Measurements from ENCODE around the gene ACADS.

The ACADS gene

DNA sequence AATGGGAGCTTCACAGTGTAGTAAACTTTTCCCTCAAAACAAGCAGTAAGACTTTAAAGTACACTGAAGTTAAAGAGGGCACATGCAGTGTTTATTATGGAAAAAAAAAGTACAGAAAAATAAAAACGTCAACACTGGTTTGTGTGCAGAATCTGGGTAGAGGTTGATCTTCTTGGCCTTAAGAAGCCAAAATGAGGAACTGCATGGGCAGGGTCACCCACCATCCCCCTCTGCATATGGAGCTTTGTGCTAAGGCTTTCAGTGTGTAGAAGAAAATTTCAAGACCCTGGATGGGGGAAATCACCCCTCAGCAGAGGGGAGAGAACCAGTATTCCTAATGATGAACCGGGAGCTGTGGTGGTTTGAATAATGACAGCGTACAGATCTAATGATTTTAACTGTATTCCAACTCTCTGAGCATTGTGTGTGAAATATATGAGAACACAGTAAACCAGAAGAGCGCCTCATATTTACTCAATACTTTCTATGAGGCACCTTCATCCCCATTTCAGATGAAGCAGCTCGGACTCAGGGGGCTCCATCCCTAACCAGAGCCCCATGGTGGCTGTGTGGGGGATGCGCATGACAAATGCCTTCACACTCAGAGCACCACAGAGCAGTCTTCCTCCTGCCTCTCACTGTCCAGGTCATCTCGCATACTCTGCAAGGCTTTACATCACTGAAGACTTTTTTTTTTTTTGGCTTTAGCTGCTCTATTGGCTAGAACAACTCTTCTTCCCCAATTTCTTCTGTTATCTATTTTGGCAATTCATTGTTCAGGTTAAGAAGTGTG, 33.4 kb downstream of the ACADS start:
- no peak for DNase-seq

DNA sequence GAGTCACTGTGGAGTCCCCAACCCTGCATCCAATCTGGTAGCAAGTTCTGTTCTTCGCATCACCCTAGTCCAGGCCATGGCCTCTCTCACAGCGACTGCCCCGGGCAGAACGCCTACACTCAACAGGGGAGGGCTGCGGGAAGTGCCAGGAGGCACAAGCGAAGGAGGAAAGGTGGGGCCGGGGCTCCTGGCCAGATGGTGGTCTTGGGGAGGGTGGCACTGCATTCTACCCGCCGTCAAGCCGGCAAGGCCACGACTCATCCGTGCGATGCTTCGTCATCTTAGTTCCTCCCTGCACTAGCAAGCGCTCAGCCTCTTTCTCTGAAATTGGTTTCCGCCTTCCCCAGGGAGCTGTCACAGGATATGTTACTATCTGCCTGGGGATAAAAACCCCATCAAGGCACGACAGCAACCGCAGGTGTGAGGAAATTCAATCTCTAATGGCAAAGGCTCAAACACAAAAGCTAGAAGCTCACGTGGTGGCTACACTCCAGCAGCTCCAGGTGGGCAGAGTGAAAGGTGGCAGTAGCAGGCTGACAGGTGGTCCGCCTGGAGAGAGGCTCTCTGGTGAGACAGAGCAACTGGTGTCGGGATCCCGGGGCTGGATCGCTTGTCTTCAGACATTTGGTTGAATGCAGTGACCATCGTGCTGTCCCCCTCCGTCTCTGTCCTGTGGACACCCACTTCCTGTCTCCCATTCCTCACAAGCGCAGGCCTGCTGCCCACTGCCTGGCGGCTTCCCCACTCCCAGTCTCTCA, 34.1 kb downstream of the ACADS start:
- DNase-seq = no peak

DNA sequence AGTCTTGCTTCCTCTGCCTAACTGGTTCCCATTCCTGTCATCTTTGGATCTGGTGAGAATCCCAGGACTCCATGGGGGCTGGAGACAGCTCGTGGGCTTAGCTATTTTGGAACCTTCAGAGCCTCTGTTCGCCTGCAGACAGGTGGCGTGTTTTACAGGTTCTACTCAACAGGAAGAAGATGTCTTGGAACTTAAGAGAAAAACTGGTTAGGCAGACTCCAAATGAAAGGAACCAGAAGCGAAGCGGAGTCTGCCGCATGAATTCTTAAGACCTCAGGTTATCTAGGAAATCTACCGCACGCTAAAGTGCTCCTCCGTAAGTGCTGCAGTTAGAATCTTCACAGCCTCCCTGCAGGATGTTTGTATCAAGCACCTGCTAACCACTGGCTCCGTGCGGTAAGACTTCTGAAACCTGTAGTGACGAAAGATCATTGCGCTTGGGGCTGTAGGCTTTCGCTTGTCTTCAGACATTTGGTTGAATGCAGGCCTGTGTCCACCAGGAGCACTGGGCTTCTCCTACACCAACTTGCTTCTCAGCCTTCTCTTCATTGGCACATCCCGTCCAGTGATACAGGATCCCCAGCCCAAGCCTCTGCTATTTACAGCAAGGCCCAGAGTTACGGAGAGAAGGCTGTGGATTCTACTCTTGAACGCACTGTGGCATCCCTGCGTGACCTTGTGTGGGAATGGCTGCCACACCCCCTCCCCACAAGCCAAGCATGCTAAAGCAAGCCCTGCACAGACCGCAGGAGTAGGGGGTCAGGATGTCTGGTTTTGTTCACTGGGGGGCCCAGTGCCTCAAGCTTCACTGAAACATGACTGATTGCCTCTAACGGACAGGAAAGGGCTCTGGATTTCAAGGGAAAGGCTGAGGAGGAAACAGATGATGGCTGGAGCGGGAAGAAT, 35.0 kb downstream of the ACADS start:
- DNase-seq = no peak

DNA sequence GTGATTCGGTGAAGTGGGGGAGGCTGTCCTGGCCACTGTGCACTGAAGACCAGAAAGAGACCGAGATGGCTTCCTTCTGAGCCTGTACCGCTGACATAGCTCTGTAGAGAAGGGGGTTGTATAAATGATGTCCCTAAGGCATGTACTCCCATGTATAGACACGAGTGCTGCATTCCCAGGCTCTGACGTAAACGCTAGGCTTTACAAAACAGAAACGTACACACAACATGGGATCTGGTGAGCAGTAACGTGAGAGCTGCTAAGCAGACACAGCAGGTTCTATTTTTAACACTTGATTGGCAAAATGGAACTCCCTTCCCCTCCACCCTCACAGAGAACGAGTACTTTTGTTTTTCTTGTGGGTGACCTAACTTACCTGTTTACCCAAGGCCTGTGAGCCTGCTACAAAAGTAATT, 35.9 kb downstream of the ACADS start:
- peak; percentile 83 for DNase-seq

DNA sequence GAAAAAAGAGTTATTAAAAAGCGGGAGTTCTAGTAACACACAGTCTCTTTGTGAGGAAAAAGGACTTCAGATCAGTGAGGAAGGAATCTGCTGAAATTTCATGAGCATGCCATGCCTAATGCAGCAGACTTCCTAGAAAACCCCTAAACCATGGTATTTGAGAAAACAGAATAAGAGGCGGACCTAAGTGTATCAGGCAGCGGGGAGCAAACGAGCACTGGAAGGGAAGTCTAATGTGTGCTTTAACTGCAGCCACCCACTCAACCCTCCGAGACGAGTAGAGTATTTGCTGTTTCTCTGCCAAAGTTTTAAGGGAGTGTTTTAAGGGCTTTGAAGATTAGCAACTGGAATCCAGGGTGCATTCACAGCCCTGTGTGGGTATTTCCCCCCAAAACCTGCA, 36.5 kb downstream of the ACADS start:
- DNase-seq = no peak

DNA sequence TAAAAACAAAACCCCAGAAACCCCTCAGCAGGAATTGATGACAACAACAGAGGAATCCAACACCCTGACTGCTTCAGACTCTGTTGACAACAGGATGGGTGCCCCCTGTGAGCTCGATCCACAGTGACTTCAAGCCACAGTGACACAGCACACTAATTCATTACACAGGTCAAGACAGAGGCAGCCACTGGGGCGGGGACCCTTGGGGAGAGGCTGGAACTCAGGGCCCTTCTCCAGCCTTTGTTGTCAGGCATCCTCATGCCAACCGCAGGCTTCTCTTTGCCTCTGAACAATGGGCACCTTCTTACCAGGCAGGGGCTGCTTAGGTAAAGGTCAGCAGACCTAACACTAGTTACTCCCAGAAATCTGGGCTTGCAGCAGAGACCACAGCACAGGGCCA, 37.6 kb downstream of the ACADS start:
- DNase-seq = no peak

DNA sequence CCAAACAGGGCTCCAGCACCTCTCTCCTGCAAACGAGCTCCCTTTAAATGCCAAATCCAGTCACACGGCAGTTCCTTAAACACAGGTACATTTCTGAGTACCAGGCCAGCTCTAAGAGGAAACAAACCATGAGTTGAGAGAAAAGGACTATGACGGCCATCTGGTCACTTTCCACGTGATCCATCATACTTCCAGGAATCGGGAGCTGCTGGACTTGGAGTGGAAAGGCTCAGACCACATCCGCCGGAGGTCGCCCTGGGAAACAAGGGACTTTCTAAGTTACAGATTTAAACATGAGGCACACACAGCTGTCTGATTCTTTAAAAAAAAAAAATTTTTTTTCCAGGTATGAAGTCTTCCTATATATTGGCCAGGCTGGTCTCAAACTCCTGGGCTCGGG, 39.2 kb downstream of the ACADS start:
- no peak for DNase-seq

DNA sequence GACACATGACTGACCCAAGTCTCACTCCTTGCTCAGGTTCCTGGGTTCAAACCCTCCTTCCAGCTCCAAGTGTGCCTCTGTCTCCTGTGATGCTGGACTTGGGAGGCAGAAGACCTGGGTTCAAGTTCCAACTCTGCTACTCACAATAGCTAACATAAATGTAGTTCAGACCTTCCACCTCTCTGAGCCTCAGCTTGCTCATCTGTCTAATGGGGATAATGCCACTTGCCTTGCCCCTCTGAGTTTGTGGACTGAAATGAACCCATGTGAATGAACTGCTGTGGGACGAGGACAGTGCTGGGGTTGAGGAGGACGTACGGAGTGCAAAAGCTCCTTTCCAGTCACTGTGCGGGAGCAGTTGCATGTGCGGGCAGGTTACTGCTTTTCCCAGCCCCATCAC, 40.9 kb downstream of the ACADS start:
- DNase-seq = no peak

DNA sequence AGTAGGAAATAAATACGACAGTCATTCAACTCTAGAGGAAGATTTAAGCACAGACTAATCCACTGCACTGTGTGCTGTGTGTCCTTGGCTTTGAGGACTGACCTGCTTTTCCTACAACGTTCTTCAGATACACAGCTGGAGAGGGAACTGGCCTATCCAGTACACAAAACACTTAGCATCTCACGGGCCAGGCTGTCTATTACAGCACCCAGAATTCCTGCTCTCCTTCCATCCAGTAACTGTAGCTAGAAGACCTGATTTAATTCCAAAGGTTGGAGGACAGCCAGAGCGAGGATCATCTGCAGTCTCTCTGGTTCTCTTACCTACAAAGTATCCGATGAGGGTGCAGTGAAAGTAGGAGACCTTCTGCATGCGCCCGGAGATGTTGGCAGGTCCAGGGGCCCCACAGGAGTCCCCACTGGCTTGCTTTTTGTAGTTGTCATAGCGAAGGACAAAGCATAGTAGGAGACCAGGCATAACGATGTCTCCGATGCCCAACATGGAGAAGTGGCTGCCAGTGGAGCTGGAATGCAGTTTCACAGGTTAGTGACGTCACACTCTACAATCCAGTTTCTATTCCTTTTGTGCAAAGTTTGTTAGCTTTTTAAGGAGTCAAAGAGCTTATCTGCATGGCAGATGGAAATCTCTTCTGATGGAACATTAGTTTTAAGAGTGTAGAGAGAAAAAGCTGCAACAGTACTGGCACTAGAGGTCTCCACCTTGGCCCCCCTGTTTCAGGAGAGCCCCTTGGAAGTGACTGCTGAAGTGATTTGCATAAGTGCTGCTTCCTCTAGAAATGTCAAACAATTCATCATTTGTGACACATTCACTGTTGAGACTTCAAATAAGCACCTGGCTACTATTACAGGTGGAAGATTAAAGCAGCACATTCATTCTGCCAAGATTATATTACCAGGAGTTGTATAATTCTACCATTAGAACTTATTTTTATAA, 41.7 kb downstream of the ACADS start:
- no peak for DNase-seq

DNA sequence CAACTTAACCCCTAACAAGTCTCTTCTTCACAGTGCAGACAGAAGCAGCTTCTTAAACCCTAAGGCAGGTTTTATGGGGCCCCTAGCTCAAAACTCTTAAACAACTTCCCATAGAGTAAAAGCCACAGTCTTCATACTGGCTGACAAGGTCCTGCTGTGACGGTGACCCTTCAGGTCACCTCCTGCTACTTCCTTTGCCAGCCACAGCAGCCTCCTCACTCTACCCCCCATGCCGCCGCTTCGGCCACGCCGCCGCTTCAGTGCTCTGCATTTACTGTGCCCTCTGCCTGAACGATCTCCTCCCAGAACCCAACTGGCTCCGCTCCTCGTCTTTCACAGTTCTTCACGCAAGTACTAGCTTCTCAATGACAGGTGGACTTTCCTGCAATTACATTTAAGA, 45.5 kb downstream of the ACADS start:
- no peak for DNase-seq

DNA sequence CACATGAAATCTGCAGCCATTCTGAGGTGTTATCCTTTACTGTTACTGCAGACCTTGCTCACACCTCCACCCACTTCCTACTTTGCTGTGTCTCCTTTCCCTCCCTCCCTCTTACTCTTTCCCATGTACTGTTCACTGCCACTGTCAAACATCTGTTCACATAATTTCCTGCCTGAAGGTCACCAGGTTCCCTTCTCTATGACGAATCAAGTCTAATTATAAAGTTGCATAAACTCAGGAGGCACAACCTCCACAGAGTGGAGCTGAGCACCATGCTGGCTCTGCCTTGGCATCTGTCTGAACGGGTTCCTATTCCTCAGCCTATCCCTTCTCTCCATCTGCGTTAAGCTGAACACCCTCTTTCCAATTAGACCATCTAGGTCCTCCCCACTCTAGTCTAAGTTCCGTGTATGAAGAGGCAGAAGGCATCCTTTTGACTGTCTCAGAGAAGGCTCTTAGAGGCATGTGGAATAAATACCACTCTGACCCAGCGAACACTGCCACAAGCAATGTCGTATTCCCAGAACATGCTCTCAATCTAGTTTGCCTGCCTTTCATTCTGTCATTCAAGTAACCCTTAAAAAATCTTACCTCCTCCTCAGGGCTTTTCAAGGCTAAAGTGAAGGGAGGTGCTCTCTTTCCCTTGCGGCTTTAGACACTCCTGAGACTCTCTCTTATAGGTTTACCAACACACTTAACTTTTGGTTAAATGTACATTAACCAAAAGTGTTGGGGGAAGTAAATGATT, 48.7 kb downstream of the ACADS start:
- no peak for DNase-seq

DNA sequence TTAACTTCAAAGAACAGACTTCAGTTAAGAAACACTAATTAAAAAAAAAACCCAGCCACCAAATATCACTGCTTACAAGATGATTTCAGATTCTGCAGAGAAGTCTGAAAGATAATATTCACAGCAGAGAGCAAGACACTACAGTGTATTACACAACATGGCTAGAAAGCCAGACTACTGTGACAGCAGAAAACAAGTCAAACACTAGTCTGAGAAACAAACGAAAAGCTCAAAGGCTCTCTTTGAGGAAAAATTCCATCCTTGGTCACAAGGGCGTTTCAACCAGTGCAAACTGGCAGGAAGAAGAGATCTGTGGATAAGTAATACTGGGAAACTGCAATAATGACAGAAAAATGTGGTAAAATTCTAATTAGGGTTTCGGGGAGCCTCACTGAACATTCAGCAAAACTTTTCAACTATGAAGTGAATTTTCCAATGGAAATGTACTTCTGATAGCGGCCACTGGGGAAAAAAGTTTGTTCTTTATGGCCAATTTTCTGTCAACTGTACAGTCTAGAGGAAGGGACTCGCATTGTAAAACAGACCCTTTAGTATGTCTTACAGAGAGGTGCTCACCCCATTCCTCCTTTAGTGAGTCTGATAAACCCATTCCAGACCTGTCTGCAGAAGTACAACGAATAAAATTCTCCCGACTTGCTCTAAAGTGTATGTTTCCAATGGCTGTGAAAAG, 50.4 kb downstream of the ACADS start:
- no peak for DNase-seq

DNA sequence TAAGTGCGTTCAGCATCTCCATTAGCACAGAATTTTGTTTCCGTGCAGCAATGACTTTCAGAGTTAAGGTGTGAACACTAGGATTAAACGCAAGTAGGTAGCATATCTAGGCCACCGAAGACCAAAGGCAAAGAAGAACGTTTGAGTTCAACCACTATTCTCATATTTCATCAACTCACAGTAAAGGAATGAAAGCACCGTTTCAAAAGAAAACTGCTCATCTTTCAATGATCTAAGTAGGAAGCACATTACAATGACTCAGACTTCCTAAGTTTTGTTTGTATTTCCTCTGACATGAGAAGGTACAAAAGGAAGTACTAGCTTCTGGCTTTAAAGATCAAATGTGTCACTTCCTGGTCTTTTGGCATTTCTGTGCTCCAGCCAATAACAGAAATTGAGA, 57.6 kb downstream of the ACADS start:
- DNase-seq = no peak

DNA sequence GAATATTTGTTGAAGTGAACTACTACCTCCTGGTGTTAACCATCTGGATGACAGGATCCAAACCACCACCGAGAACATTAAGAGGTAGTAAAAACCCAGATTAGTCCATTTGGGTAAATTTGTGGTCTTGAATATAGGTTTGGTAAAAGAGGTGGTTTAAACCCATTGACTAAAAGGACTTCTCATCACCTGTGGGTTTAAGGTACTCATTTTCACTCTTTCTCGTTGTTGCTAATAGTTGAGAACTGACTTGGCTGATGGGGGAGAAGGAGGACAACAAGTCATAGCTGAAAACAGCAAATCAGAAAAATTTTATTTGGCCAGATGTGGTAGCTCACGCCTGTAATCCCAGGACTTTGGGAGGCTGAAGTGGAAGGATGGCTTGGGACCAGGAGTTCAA, 59.2 kb downstream of the ACADS start:
- DNase-seq = no peak

DNA sequence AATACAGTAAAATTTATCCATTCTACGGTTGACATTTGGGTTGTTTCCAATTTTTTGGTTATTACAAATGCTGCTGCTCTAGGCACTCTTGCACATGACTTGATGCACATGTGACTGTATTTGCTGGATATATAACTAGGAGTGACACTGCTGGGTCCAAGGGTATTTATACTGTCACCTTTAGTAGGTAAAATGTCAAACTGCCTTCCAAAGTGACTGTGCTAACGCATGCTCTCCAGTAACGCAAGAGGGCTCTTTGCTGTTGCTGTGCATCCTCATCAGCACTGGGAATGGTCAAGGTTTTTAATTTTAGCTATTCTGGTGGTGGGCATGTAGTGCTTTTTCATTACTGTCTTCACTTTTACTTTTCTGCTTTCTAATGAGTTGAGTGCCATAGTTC, 62.3 kb downstream of the ACADS start:
- DNase-seq = no peak

All from right hindlimb (tissue), 1 donor.